Spleen (tissue), 11 donors: ENCODE measurements around the gene SPON1. TPM values are rescaled to one million over a fixed set of nuclear protein-coding genes. Genes with fewer than 3 reads are reported as not detected.

Source experiments
- DNase-seq: peaks from one replicate; pipeline ENCODE4 v3.0.0-alpha.2; 2020
- H3K27ac ChIP-seq, 8 donors: fragments of 200-600 bp; sonication (generic) in 7 of 8; 1 replicate in 4 of 8; 2 replicates in 4 of 8; pipeline versions ENCODE4 v1.5.0 to v1.8.0; 2016 to 2021; ENCODE audit warnings: inconsistent platforms in 4 of 8, mild to moderate bottlenecking in 4 of 8, moderate library complexity in 1 of 8
- H3K27me3 ChIP-seq, 7 donors: fragments of 200-600 bp; sonication (generic) in 6 of 7; replicated peaks in 1 of 7; 1 replicate in 4 of 7; 2 replicates in 3 of 7; pipeline versions ENCODE4 v1.5.0 to v1.8.0; 2016 to 2021; ENCODE audit warnings: inconsistent platforms in 3 of 7, mild to moderate bottlenecking in 1 of 7
- H3K36me3 ChIP-seq, 6 donors: fragments of 200-600 bp; sonication (generic) in 5 of 6; 1 replicate in 4 of 6; 2 replicates in 2 of 6; pipeline versions ENCODE4 v1.5.0 to v1.8.0; 2016 to 2021; ENCODE audit warnings: inconsistent platforms in 2 of 6
- H3K4me1 ChIP-seq, 6 donors: fragments of 200-600 bp; sonication (generic) in 5 of 6; 1 replicate in 3 of 6; 2 replicates in 3 of 6; pipeline versions ENCODE4 v1.5.0 to v1.8.0; 2016 to 2021; ENCODE audit warnings: inconsistent platforms in 3 of 6
- H3K4me3 ChIP-seq, 8 donors: fragments of 200-600 bp; sonication (generic) in 7 of 8; 1 replicate in 4 of 8; 2 replicates in 4 of 8; pipeline versions ENCODE4 v1.5.0 to v1.8.0; 2016 to 2021; ENCODE audit warnings: inconsistent platforms in 4 of 8, mild to moderate bottlenecking in 4 of 8, moderate library complexity in 2 of 8
- H3K9me3 ChIP-seq, 8 donors: fragments of 200-600 bp; sonication (generic) in 7 of 8; 1 replicate in 4 of 8; 2 replicates in 4 of 8; pipeline versions ENCODE4 v1.5.0 to v1.8.0; 2016 to 2021; ENCODE audit warnings: inconsistent platforms in 4 of 8
- CTCF ChIP-seq, 11 experiments: fragments of 200-600 bp in 7 of 11; fragments of 450-650 bp in 4 of 11; sonication (generic) in 4 of 11; IDR thresholded peaks in 8 of 11; conservative IDR thresholded peaks in 3 of 11; 1 replicate in 7 of 11; 2 replicates in 4 of 11; pipeline versions ENCODE4 v1.4.0 to v1.8.0; 2016 to 2021; ENCODE audit warnings: antibody characterized with exemption in 11 of 11, inconsistent platforms in 4 of 11, mild to moderate bottlenecking in 1 of 11
- POLR2A ChIP-seq, 3 donors: fragments of 450-650 bp; IDR thresholded peaks; one replicate each; pipeline ENCODE4 v1.5.1; 2017; ENCODE audit warnings: antibody characterized with exemption in 3 of 3, mild to moderate bottlenecking in 1 of 3
- POLR2AphosphoS5 ChIP-seq, 3 donors: sonication (generic); formaldehyde crosslinking; IDR thresholded peaks; one replicate each; pipeline ENCODE4 v1.5.1; 2017; ENCODE audit warnings: antibody characterized with exemption in 3 of 3
- WGBS, 5 donors: extraction: QIAGEN DNeasy Blood & Tissue Kit in 3 of 5; methylation state at CpG; one replicate each; pipeline versions ENCODE4 v1.1.5 to v1.1.7; 2013 to 2018; 5-methylcytosine and 5-hydroxymethylcytosine counted together
- intact Hi-C: fragments of 100-400 bp; cut with DNase I; formaldehyde crosslinking; loops from one replicate; pipeline ENCODE4 v1.15.0; 2023; ENCODE audit warnings: low total_unique reads
- polyA plus RNA-seq, 3 donors: library from polyadenylated mRNA; stranded (reverse); fragments of 200-250 nt; gene quantifications; one replicate each; pipeline ENCODE4 v1.2.1, GENCODE V29; 2013
- total RNA-seq, 7 donors: library from RNA; depleted of rRNA in 3 of 7; stranded (reverse); fragments of >200 nt in 3 of 7; fragmentation: NEBNext Ultra II Directional in 4 of 7; extraction: Animal tissue kit (Norgen Biotek cat#: 25700) in 4 of 7; gene quantifications; one replicate each; pipeline versions ENCODE4 v1.1.0 to v1.2.1, GENCODE V29; 2016 to 2021
- donor health status: healthy with polysubstance abuse.
- donor health status: DM: no; HTN: no; CAD: no; lungs with moderate emphysema.
- donor health status: DM: no; HTN: no; CAD: no.
- donor health status: Bipolar disorder and iron deficiency.
- donor health status: healthy.
- donor health status: DM: no; HTN: no; CAD: no.
- donor health status: DM: yes; HTN: yes; CAD: no.

The SPON1 gene
- total and polyA plus RNA-seq, 10 donors: 0.72 to 99.2 (median 10.1) TPM

- Histone ChIP-seq H3K9me3 (no peaks in the 10 kb centered on the region), H3K4me3 (no peak overlapping the region), H3K36me3 (no peaks in the 10 kb centered on the region), H3K27ac (no peak overlapping the region), H3K27me3 (peaks cover 0 to 15% (median 0%) of the 10 kb centered on the region in 7 donors), H3K4me1 (no peaks in the 10 kb centered on the region)
- TF ChIP-seq POLR2A (IDR thresholded peaks at IDR 0.05) (no peak), POLR2AphosphoS5 (IDR thresholded peaks at IDR 0.05) (no peak), CTCF (IDR thresholded peaks at IDR 0.05 in 8 of 11, conservative IDR thresholded peaks at IDR 0.05 in 3 of 11) (no peak)
- DNase-seq: no peak
- WGBS, 5 donors: 90 to 95% (median 93%) methylated on average over 3 of the region's 3 CpGs
- intact Hi-C loops: no loop called here
Observed at GRCh38 chr11:14094481-14095037, 132.0 kb downstream of the SPON1 start.

GRCh38 chr11:14095882-14096281 is 133.4 kb downstream of the SPON1 start:
- Histone ChIP-seq H3K4me1 (no peaks in the 10 kb centered on the region), H3K4me3 (no peak overlapping the region), H3K27ac (no peak overlapping the region), H3K36me3 (no peaks in the 10 kb centered on the region), H3K9me3 (no peaks in the 10 kb centered on the region), H3K27me3 (peaks cover 0 to 11% (median 0%) of the 10 kb centered on the region in 7 donors)
- no peak for TF ChIP-seq CTCF (IDR thresholded peaks at IDR 0.05 in 8 of 11, conservative IDR thresholded peaks at IDR 0.05 in 3 of 11)
- TF ChIP-seq POLR2AphosphoS5 (IDR thresholded peaks at IDR 0.05): no peak
- TF ChIP-seq POLR2A (IDR thresholded peaks at IDR 0.05): no peak
- DNase-seq: no peak
- 34 to 75% (median 52%) methylated on average over 1 of the region's 1 CpG for WGBS, 5 donors
- intact Hi-C loops: no loop called here

- H3K4me1 ChIP-seq: no peaks in the 10 kb centered on the region
- H3K9me3 ChIP-seq: no peaks in the 10 kb centered on the region
- DNase-seq: no peak
- H3K27ac ChIP-seq: no peak overlapping the region
- TF ChIP-seq CTCF (IDR thresholded peaks at IDR 0.05 in 8 of 11, conservative IDR thresholded peaks at IDR 0.05 in 3 of 11) (no peak), POLR2A (IDR thresholded peaks at IDR 0.05) (no peak), POLR2AphosphoS5 (IDR thresholded peaks at IDR 0.05) (no peak)
- H3K27me3 ChIP-seq: peaks cover 0 to 5% (median 0%) of the 10 kb centered on the region in 7 donors
- no peak overlapping the region for H3K4me3 ChIP-seq
- intact Hi-C loops: no loop called here
- no peaks in the 10 kb centered on the region for H3K36me3 ChIP-seq
Observed at GRCh38 chr11:14096606-14097005, 134.1 kb downstream of the SPON1 start.

- TF ChIP-seq POLR2A (IDR thresholded peaks at IDR 0.05) (no peak), POLR2AphosphoS5 (IDR thresholded peaks at IDR 0.05) (no peak), CTCF (IDR thresholded peaks at IDR 0.05 in 8 of 11, conservative IDR thresholded peaks at IDR 0.05 in 3 of 11) (no peak)
- Histone ChIP-seq H3K4me3 (no peak overlapping the region), H3K4me1 (no peaks in the 10 kb centered on the region), H3K9me3 (no peaks in the 10 kb centered on the region), H3K27ac (no peak overlapping the region), H3K36me3 (no peaks in the 10 kb centered on the region), H3K27me3 (no peaks in the 10 kb centered on the region)
- DNase-seq: no peak
- intact Hi-C loops: no loop called here
Observed at GRCh38 chr11:14101388-14101787, 138.9 kb downstream of the SPON1 start.
